Right hindlimb (tissue), 1 donor: ENCODE data around the gene RAB17.
A peak's percentile ranks its signal among the peaks of the same experiment; 100 is the strongest.

Experiments
- DNase-seq: peaks from one replicate; pipeline ENCODE4 v3.0.0-alpha.2; 2018

The RAB17 gene

DNA sequence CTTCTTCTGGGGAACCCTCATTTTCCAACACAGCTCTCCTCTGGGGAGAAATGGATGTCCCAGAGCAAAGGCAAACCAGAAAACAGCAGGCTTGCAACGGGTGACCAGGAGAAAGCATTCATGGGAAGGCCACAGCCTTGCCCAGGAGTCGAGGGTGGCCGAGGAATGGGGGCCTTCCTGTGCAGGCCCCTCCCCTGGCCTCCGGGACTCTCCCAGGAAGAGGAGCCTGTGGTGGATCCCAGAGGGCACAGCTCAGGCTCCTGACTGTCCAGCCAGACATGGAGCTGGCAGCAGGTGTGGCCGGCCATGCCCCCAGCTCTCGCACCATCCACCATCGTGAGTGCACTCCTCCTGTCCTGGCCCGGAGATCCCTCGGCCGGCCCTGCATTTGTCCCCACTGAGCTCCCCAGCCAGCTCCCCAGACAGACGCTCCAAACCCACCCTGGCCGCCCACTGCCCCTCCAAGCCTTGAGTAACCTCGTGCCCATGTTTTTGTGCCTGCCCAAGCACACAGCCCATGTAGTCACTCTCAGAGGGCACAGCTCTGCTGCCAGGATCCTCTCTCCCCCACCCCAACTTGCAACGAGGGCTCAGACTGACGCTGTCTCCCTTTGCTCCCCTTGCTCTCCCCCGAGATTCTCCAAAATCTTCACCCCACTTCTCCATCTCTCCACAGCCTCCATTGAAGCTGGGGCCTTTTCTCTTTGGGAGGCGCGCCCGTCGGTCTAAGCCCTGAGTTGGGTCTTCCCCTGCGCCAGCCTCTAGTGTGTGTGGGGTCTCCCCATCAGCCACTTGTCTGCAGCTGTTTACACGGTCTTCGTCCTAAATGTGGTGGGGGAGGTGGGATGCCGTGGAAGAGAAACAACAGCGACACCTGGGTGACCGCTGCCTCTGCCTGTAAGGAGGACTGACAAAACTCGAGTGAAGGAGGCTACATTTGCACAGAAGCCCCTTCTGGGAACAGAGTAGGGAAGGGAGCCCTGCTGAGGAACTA is 14.4 kb downstream of the RAB17 start:
- no peak for DNase-seq

GRCh38 chr2:237574894-237575868 is 15.4 kb downstream of the RAB17 start:
- peak; percentile 51 for DNase-seq

GRCh38 chr2:237574467-237574866 is 16.1 kb downstream of the RAB17 start:
- DNase-seq: no peak

DNA sequence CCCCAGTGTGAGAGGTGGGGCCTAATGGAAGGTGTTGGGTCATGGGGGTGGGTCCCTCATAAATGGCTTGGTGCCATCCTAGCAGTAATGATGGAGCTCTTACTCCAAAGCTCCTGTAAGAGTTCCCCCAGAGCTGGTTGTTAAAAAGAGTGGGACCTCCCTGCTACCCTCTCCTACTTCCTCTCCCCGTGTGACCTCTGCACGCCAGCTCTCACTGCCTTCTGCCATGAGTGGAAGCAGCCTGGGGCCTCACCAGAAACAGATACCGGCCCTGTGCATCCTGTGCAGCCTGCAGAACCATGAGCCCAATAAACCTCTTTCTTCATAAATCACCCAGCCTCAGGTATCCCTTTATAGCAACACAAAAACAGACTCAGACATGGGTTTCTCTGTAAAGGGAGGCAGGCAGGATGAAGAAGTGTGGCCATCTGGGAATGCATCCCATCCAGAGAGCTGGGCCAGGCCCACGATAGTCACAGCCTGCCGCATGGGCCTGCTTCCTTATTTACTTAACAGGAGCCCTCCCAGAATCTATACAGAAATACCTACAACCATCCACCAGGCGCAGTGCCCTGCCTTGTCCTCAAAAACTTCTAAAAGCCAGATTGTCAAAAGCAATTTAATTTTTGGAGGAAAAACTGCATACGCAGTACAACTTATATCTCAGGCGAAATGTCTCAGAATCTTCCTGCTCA is 16.7 kb downstream of the RAB17 start:
- no peak for DNase-seq

- no peak for DNase-seq
Measured at GRCh38 chr2:237572742-237573101, 17.8 kb downstream of the RAB17 start.

GRCh38 chr2:237572021-237572741 is 18.4 kb downstream of the RAB17 start:
- DNase-seq: peak; percentile 91

- no peak for DNase-seq
Measured at GRCh38 chr2:237571551-237571950, 19.0 kb downstream of the RAB17 start.

GRCh38 chr2:237570776-237571335 is 19.7 kb downstream of the RAB17 start:
- no peak for DNase-seq

DNA sequence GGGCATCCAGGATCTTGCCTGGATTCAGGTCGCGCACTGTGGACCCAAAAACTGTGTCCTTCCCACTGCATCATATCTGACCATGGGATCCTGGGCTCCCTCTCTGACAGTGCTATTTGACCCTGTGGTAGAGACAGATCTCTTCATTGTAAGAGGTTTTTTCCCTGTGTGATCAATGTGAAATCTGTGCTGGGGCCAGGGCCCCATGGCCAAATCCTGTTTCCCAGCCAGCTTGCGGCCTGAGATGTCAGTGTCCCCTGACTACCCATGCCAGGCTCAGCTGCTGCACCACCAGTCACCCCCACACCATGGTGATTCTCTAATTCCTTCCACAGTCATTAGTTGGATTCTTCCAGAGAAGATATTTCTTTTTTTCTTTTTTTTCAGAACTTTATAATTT is 20.6 kb downstream of the RAB17 start:
- no peak for DNase-seq

- DNase-seq: no peak
Measured at GRCh38 chr2:237569041-237569440, 21.5 kb downstream of the RAB17 start.

DNA sequence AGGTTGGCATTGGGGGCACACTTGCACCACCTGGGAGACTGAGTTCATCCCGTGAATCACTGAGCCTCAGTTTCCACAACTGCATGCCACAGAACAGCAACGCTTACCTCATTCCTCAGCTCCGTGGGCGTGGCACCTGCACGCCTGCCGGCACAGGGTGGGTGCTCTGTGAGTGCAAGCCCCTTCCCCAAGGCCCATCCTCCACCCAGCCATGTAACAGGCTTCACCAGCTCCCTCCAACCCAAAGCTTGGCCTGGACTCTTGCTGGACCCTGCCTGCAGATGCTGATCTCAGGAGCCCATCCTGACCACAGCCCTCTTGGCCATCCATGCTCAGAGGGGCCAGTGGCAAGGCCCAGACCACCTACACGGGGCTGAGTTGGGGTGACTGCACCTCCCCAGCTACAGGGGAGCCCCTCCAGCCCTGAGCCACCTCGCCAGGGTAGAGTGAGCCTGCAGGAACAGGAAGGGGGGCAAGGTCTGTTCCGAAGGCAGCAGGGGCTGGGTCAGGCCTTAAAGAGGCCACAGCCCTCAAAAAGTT is 22.3 kb downstream of the RAB17 start:
- DNase-seq: no peak

DNA sequence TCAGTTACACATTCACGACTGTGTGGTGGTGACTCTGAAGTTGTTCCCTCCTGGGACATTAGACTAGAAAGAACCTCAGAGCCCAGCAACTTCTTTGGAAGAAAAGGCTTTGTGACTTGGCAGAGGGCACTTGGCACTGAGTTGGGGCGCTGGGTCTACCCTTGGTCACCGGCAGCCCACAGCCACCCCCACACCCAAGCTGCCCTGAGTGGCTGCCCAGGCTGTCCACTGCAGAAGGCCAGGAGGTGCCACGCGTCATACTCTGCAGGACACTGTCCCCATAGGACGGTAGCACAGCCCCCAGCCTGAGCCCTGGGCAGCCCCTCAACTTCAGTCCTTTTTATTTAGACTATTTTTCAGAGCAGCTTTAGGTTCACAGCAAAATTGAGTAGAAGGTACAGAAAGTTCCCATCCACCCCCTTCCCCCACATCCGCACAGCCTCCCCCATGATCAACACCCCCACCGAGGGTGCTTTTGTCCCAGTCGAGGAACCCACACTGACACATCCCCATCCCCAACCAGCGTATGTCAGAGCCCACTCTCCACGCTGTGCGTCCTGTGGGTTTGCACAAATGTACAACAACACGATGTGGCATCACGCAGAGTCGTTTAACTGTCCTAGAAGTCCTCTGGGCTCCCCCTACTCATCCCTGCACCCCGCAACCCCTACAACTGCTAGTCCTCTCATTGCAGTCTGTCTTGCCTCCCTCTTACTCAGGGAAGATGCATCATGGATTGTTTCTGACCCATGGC is 23.1 kb downstream of the RAB17 start:
- no peak for DNase-seq

GRCh38 chr2:237566401-237567235 is 23.9 kb downstream of the RAB17 start, which contains the start of gene PRLH:
Gene PRLH (plus strand): TSS chr2:237566574. CDS start chr2:237566574, 0 bp downstream.
- no peak for DNase-seq

DNA sequence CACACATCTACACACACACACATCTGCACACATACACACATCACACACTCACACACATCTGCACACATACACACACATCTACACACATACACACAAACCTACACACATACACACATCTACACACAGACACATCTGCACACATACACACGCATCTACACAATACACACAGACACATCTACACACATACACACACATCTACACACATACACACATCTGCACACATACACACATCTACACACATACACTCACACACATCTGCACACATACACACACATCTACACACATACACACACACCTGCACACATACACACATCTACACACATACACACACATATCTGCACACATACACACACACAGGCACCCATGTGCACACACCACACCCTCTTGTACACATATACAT is 24.6 kb downstream of the RAB17 start:
- DNase-seq: no peak

DNA sequence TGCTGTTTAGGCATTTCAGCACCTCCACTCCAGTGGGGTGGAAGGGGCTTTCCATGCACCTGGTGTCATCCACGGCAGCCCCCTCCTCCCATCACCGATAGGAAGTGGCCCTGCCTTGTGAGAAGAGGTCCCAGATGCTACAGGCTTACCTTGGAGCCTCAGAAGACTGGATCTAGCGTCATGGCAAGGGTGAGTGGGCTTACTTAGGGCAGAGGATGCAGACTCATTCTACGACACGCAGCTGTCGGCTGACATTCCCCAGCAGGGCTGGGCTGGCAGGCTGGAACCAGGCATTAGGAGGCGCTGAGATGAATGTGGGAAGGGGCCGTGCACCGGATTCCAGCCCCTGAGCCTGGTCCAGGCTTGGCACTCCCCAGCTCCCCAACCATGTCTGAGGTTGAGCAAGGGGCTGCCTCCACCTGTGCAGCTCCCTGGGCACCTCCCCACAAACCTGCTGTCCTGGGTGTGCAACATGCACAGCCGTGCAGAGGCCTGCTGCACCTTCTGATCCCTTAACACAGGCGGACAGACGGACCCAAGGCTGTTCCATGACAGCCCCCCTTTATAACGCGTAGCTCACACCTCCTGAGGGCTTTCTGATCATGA is 25.9 kb downstream of the RAB17 start:
- DNase-seq: no peak

DNA sequence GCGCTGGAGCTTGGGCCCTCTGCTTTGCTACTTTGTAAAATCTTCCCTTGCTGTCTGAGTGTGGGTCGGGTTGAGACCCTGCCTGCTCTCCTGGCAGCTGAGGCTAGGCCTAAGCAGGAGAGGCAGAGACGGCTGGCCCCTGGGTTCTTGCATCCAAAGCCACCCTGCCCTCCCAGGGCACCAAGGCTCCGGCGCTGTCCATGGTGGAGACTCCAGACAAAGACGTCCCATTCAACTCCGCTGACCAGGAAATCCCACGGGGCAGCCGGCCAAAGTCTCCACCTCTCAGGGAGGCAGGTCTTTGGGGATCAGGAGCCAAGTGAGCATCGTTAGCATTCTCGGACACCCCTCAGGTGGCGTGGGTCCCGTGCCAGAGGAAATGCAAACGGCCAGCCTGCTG is 26.7 kb downstream of the RAB17 start:
- no peak for DNase-seq

DNA sequence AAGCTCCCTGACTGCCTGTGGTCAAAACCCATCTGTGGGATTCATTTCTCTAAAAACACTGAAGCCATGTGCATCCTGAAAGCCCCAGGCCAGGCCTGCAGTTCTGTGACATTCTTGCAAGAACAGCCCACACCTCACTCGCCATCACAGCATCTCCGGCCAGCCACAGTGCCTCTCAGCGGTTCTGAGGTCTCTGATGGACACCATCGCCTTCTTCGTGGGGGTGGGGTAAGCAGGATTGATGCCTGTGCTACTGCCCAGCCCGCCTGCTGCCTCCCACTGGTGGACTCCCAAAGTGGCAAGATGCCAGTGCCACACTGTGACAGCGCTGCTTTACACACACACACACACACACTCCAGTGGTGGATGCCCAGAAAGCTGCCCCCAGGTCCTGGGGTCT is 29.3 kb downstream of the RAB17 start:
- no peak for DNase-seq

GRCh38 chr2:237558961-237559641 is 31.4 kb downstream of the RAB17 start:
- peak; percentile 67 for DNase-seq

DNA sequence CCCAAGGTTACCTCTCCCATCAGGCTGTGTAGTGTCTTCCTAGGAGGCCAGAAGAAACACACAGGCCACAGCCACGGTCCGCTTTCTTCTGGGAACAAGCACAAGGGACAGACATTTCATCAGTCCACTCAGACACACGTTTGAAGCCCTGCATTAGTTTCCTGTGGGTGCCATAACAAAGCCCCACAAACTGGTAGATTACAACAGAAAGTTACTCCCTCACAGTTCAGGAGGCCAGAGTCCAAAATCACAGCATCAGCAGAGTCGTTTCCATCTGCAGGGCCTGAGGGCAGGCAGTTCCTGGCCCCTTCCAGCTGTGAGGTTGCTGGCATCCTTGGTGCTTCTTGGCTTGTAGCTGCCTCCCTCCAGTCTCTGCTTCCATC is 32.9 kb downstream of the RAB17 start:
- no peak for DNase-seq
